Activated gamma-delta T cell (primary cell): ENCODE results near the gene MEGF11.
"Not testable (repeated sequence)": the region's sequence is repeated elsewhere in the genome, so short reads cannot be mapped to it uniquely, and the experiment has no call there.

Experiments
- DNase-seq: peaks from one replicate; lab custom pipeline; 2025; lab: John Stamatoyannopoulos, UW

MEGF11 gene

GRCh38 chr15:66276546-66276945 lies 23.0 kb upstream of the MEGF11 start:
- DNase-seq = no peak

- DNase-seq = no peak
Measured at GRCh38 chr15:66275352-66275751, 21.8 kb upstream of the MEGF11 start.

- DNase-seq = no peak
Measured at GRCh38 chr15:66270932-66271331, 17.4 kb upstream of the MEGF11 start.

- no peak for DNase-seq
Measured at GRCh38 chr15:66269326-66270090, 16.0 kb upstream of the MEGF11 start.

- DNase-seq = no peak
Measured at GRCh38 chr15:66264859-66265513, 11.4 kb upstream of the MEGF11 start.

- not testable (repeated sequence) for DNase-seq
Measured at GRCh38 chr15:66262837-66263236, 9.3 kb upstream of the MEGF11 start.

- DNase-seq = no peak
Measured at GRCh38 chr15:66261056-66261455, 7.5 kb upstream of the MEGF11 start.

- DNase-seq = no peak
Measured at GRCh38 chr15:66256692-66257091, 3.1 kb upstream of the MEGF11 start.

- no peak for DNase-seq
Measured at GRCh38 chr15:66254951-66255676, 1.6 kb upstream of the MEGF11 start.

- no peak for DNase-seq
Measured at GRCh38 chr15:66254089-66254950, 770 bp upstream of the MEGF11 start.

GRCh38 chr15:66252685-66253417 lies 699 bp downstream of the MEGF11 start:
- peak; percentile 13 for DNase-seq

- peak; percentile 16 for DNase-seq
Measured at GRCh38 chr15:66251790-66252684, 1.5 kb downstream of the MEGF11 start.

GRCh38 chr15:66251065-66251789 lies 2.3 kb downstream of the MEGF11 start:
- DNase-seq = no peak

- no peak for DNase-seq
Measured at GRCh38 chr15:66249605-66250174, 3.9 kb downstream of the MEGF11 start.

- DNase-seq = no peak
Measured at GRCh38 chr15:66246937-66247336, 6.6 kb downstream of the MEGF11 start.

- not testable (repeated sequence) for DNase-seq
Measured at GRCh38 chr15:66245832-66246231, 7.7 kb downstream of the MEGF11 start.

- no peak for DNase-seq
Measured at GRCh38 chr15:66241908-66242285, 11.7 kb downstream of the MEGF11 start.

GRCh38 chr15:66241087-66241907 lies 12.3 kb downstream of the MEGF11 start:
- DNase-seq = no peak
